Lung (tissue), 12 donors: ENCODE data around the gene ELP4. TPM values are rescaled to one million over a fixed set of nuclear protein-coding genes. Genes with fewer than 3 reads are reported as not detected.
"Not testable (repeated sequence)": the region's sequence is repeated elsewhere in the genome, so short reads cannot be mapped to it uniquely, and the experiment has no call there.

ENCODE experiments used
- ATAC-seq: fragments of 200-7000 bp; cut with Tn5 transposase; one replicate; pipeline ENCODE4 v1.9.1; 2020; ENCODE audit warnings: moderate number of reproducible peaks; ENCODE audit not compliant: insufficient read depth, low FRiP score
- DNase-seq, 3 donors: peaks; one replicate each; pipeline ENCODE4 v3.0.0-alpha.2; 2013 to 2017
- H3K27ac ChIP-seq, 2 donors: one replicate each; pipeline ENCODE4 v1.5.1; 2013; ENCODE audit warnings: mild to moderate bottlenecking in 2 of 2, moderate library complexity in 2 of 2, control low read depth in 1 of 2, inconsistent platforms in 1 of 2, low read depth in 1 of 2, low read length in 1 of 2
- H3K27me3 ChIP-seq, 3 donors: one replicate each; pipeline ENCODE4 v1.5.1; 2013; ENCODE audit warnings: low read length in 2 of 3; ENCODE audit not compliant: control insufficient read depth in 3 of 3, insufficient read depth in 3 of 3
- H3K36me3 ChIP-seq, 4 donors: one replicate each; pipeline ENCODE4 v1.5.1; 2013; ENCODE audit warnings: low read length in 4 of 4, mild to moderate bottlenecking in 1 of 4, moderate library complexity in 1 of 4; ENCODE audit not compliant: control insufficient read depth in 4 of 4, insufficient read depth in 4 of 4
- H3K4me1 ChIP-seq, 5 donors: one replicate each; pipeline ENCODE4 v1.5.1; 2013; ENCODE audit warnings: low read length in 5 of 5, mild to moderate bottlenecking in 2 of 5, moderate library complexity in 1 of 5; ENCODE audit not compliant: control insufficient read depth in 5 of 5, insufficient read depth in 5 of 5
- H3K4me3 ChIP-seq: one replicate; pipeline ENCODE4 v1.5.1; 2013; ENCODE audit warnings: mild to moderate bottlenecking, control low read depth, moderate library complexity
- H3K9ac ChIP-seq, 2 donors: one replicate each; pipeline ENCODE4 v1.5.1; 2013; ENCODE audit warnings: low read length in 2 of 2, control low read depth in 1 of 2; ENCODE audit not compliant: insufficient read depth in 1 of 2
- H3K9me3 ChIP-seq, 4 donors: one replicate each; pipeline ENCODE4 v1.5.1; 2013; ENCODE audit warnings: low read length in 3 of 4, mild to moderate bottlenecking in 1 of 4, moderate library complexity in 1 of 4; ENCODE audit not compliant: control insufficient read depth in 4 of 4, insufficient read depth in 3 of 4
- WGBS, 2 donors: extraction: QIAGEN DNeasy Blood & Tissue Kit; methylation state at CpG; one replicate each; pipeline ENCODE4 v1.1.7; 2013; 5-methylcytosine and 5-hydroxymethylcytosine counted together
- polyA plus RNA-seq, 2 donors: library from polyadenylated mRNA; stranded (reverse); fragments of 200-250 nt; gene quantifications; one replicate each; pipeline ENCODE4 v1.2.1, GENCODE V29; 2013
- total RNA-seq, 2 donors: library from RNA; depleted of rRNA in 1 of 2; stranded (reverse); fragments of >200 nt in 1 of 2; gene quantifications; one replicate each; pipeline ENCODE4 v1.2.1, GENCODE V29; 2014 to 2021
- TF ChIP-seq, protein P1 (sequence below): IDR thresholded peaks from 2 replicates; pipeline ENCODE4 v1.5.1; 2012; ENCODE audit warnings: mild to moderate bottlenecking; ENCODE audit errors: control extremely low read depth, extremely low read depth
- donor health status: control.
- donor health status: control.
- donor health status: Bipolar disorder and iron deficiency.
- donor health status: healthy.
- donor health status: DM: yes; HTN: yes; CAD: no.

The ELP4 gene
- total and polyA plus RNA-seq, 4 donors: 7.7 to 47.8 (median 13.7) TPM

DNA sequence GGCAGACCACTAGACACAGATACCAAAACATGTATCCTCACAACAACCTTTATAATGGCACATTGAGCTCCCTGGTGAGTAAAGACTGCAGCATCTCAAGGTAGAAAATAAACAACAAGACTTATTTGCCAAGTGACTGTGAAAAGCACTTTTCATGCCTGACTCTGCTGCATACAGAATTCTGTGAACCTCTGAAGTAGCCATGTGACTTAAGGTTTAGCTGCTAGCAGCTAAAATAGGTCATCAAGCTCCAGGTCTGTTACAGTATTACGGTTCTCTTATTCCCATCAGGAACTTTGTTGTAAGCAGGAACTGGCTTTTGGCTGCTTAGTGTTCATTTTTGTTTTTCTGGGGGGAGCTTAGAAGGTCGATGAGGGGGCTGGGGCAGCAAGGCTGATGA lies 162.1 kb downstream of the ELP4 start:
- Histone ChIP-seq H3K4me1 (no peaks in the 10 kb centered on the region), H3K4me3 (no peak overlapping the region), H3K27ac (no peak overlapping the region), H3K9me3 (no peaks in the 10 kb centered on the region), H3K36me3 (no peaks in the 10 kb centered on the region), H3K9ac (no peak overlapping the region), H3K27me3 (no peaks in the 10 kb centered on the region)
- TF ChIP-seq, protein P1, sequence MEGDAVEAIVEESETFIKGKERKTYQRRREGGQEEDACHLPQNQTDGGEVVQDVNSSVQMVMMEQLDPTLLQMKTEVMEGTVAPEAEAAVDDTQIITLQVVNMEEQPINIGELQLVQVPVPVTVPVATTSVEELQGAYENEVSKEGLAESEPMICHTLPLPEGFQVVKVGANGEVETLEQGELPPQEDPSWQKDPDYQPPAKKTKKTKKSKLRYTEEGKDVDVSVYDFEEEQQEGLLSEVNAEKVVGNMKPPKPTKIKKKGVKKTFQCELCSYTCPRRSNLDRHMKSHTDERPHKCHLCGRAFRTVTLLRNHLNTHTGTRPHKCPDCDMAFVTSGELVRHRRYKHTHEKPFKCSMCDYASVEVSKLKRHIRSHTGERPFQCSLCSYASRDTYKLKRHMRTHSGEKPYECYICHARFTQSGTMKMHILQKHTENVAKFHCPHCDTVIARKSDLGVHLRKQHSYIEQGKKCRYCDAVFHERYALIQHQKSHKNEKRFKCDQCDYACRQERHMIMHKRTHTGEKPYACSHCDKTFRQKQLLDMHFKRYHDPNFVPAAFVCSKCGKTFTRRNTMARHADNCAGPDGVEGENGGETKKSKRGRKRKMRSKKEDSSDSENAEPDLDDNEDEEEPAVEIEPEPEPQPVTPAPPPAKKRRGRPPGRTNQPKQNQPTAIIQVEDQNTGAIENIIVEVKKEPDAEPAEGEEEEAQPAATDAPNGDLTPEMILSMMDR: no peak
- WGBS, 2 donors: 84 to 89% methylated on average over 2 of the region's 2 CpGs
- DNase-seq: no peak
- ATAC-seq: no peak

DNA sequence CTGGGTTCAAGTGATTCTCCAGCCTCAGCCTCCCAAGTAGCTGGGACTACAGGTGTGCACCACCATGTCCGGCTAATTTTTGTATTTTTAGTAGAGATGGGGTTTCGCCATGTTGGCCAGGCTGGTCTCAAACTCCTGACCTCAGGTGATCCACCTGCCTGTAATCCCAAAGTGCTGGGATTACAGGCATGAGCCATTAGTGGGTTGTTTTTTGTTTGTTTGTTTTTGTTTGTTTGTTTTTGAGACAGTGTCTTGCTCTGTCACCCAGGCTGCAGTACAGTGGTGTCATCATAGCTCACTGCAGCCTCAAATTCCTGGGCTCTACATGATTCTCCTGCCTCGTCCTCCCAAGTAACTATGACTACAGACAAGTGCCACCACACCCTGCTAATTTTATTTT lies 163.5 kb downstream of the ELP4 start:
- WGBS, 2 donors: 96% methylated on average over 3 of the region's 3 CpGs
- H3K4me1 ChIP-seq, DNase-seq, H3K4me3 ChIP-seq, H3K27ac ChIP-seq, H3K9me3 ChIP-seq, H3K27me3 ChIP-seq, H3K9ac ChIP-seq, ATAC-seq, H3K36me3 ChIP-seq: not testable (repeated sequence)

GRCh38 chr11:31676280-31676982 lies 166.9 kb downstream of the ELP4 start:
- no peaks in the 10 kb centered on the region for H3K36me3 ChIP-seq
- TF ChIP-seq, protein P1: no peak
- no peak for DNase-seq

DNA sequence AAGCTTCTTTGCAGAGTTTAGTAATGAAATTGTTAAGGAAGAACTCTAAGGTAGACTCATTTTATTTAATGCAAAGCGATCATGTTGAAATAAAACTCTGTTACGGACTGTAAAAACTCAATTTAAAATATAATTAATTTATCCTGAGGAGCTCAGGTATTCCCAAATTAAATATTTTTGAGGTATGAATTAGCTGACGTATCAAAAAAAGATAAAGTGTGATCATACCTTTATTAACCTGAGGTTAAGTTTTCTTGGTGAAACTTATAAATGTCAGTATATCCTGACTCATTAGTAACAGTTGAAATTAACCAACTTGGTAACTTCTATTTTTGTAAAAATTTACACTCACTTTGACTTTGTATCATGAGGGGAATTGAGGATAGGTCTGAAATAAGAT lies 171.2 kb downstream of the ELP4 start:
- Histone ChIP-seq H3K27ac (no peak overlapping the region), H3K9ac (no peak overlapping the region), H3K36me3 (no peaks in the 10 kb centered on the region), H3K27me3 (no peaks in the 10 kb centered on the region), H3K4me3 (no peak overlapping the region), H3K9me3 (peaks cover 0 to 3% (median 0%) of the 10 kb centered on the region in 4 donors), H3K4me1 (no peaks in the 10 kb centered on the region)
- DNase-seq (no peak), ATAC-seq (no peak)
- TF ChIP-seq, protein P1: no peak
- WGBS, 2 donors: 99% methylated on average over 3 of the region's 3 CpGs

More at GRCh38 chr11:31676280-31676982, 166.9 kb downstream of the ELP4 start:
- H3K9ac ChIP-seq: no peak overlapping the region
- peaks cover 0 to 3% (median 0%) of the 10 kb centered on the region in 4 donors for H3K9me3 ChIP-seq
- H3K27me3 ChIP-seq: no peaks in the 10 kb centered on the region
- WGBS, 2 donors: 96 to 97% methylated on average over 1 of the region's 1 CpG
- ATAC-seq: no peak
- no peak overlapping the region for H3K27ac ChIP-seq
- no peak overlapping the region for H3K4me3 ChIP-seq
- no peaks in the 10 kb centered on the region for H3K4me1 ChIP-seq
